K562 (cell line): ENCODE data around the gene CCDC106. TPM values are rescaled to one million over a fixed set of nuclear protein-coding genes. Genes with fewer than 3 reads are reported as not detected.
A peak's percentile ranks its signal among the peaks of the same experiment; 100 is the strongest.

ENCODE experiments used
- ADNP ChIP-seq: fragments of 200-800 bp; sonication (Bioruptor generic); IDR thresholded peaks from 2 replicates; pipeline ENCODE4 v1.6.1; 2016; ENCODE audit warnings: missing genetic modification characterization, missing compliant biosample characterization
- ARHGAP35 ChIP-seq: fragments of 450-650 bp; IDR thresholded peaks from 2 replicates; pipeline ENCODE4 v1.6.1; 2018; ENCODE audit not compliant: partially characterized antibody
- BRD4 ChIP-seq: fragments of 200-600 bp; sonication (generic); IDR thresholded peaks from 2 replicates; pipeline ENCODE4 v1.6.1; 2017; ENCODE audit warnings: inconsistent platforms
- C11orf30 ChIP-seq: fragments of 450-650 bp; IDR thresholded peaks from 2 replicates; pipeline ENCODE4 v1.6.1; 2016; ENCODE audit warnings: low read depth, mild to moderate bottlenecking
- CREM ChIP-seq: IDR thresholded peaks from 2 replicates; pipeline ENCODE4 v1.6.1; 2014; ENCODE audit warnings: antibody characterized with exemption, low read depth
- CTBP1 ChIP-seq: fragments of 450-650 bp; IDR thresholded peaks from 2 replicates; pipeline ENCODE4 v1.6.1; 2016; ENCODE audit warnings: borderline replicate concordance
- ELF2 ChIP-seq: fragments of 250-450 bp; sonication (Bioruptor Pico); IDR thresholded peaks from 2 replicates; pipeline ENCODE4 v1.5.0; 2021; ENCODE audit warnings: mild to moderate bottlenecking
- ELK3 ChIP-seq: fragments of 450-650 bp; formaldehyde crosslinking; IDR thresholded peaks from 2 replicates; pipeline ENCODE4 v1.4.0; 2020; ENCODE audit warnings: mild to moderate bottlenecking
- ETV6 ChIP-seq, 3 experiments: fragments of 150-350 bp in 1 of 3; sonication (generic) in 1 of 3; formaldehyde crosslinking in 1 of 3; IDR thresholded peaks; 2 replicates each; pipeline versions ENCODE4 v1.6.1 to v1.8.0; 2014 to 2022; ENCODE audit warnings: borderline replicate concordance in 2 of 3, low read depth in 2 of 3, antibody characterized with exemption in 1 of 3, low read length in 1 of 3, mild to moderate bottlenecking in 1 of 3, missing genetic modification reagents in 1 of 3
- GABPB2 ChIP-seq: fragments of 250-450 bp; sonication (Bioruptor Pico); conservative IDR thresholded peaks from 2 replicates; pipeline ENCODE4 v1.5.1; 2021; ENCODE audit warnings: mild to moderate bottlenecking
- GTF3C2 ChIP-seq: IDR thresholded peaks from 3 replicates; pipeline ENCODE4 v1.6.1; 2011; ENCODE audit warnings: borderline replicate concordance, mild to moderate bottlenecking, moderate library complexity; ENCODE audit not compliant: insufficient read length; ENCODE audit errors: extremely low read depth
- HIVEP1 ChIP-seq: fragments of 250-450 bp; sonication (Bioruptor Pico); IDR thresholded peaks from 2 replicates; pipeline ENCODE4 v1.4.0; 2020; ENCODE audit warnings: mild to moderate bottlenecking
- HNRNPL ChIP-seq: fragments of 200-400 bp; formaldehyde crosslinking; IDR thresholded peaks from 2 replicates; pipeline ENCODE4 v1.6.1; 2017; ENCODE audit warnings: low read depth, mild to moderate bottlenecking, low read length
- HOXB6 ChIP-seq: fragments of 250-450 bp; sonication (Bioruptor Pico); IDR thresholded peaks from 2 replicates; pipeline ENCODE4 v1.5.1; 2022; ENCODE audit warnings: mild to moderate bottlenecking, borderline replicate concordance
- MED1 ChIP-seq: sonication (generic); formaldehyde crosslinking; IDR thresholded peaks from 2 replicates; pipeline ENCODE4 v1.8.1; 2023; ENCODE audit warnings: missing genetic modification reagents, borderline replicate concordance
- NRF1 ChIP-seq, 2 experiments: fragments of 450-650 bp; IDR thresholded peaks in 1 of 2; conservative IDR thresholded peaks in 1 of 2; 2 replicates each; pipeline ENCODE4 v1.6.1; 2014; ENCODE audit warnings: mild to moderate bottlenecking in 2 of 2
- POLR2B ChIP-seq: fragments of 450-650 bp; IDR thresholded peaks from 2 replicates; pipeline ENCODE4 v1.6.1; 2018; ENCODE audit warnings: low read depth; ENCODE audit not compliant: partially characterized antibody
- SAFB ChIP-seq: fragments of 200-400 bp; formaldehyde crosslinking; IDR thresholded peaks from 2 replicates; pipeline ENCODE4 v1.6.1; 2017; ENCODE audit warnings: low read depth, low read length, borderline replicate concordance
- SMAD4 ChIP-seq: fragments of 250-450 bp; sonication (Bioruptor Pico); conservative IDR thresholded peaks from 2 replicates; pipeline ENCODE4 v1.8.0; 2021; ENCODE audit warnings: inconsistent platforms, mild to moderate bottlenecking, moderate library complexity
- TGIF2 ChIP-seq: sonication (generic); formaldehyde crosslinking; IDR thresholded peaks from 2 replicates; pipeline ENCODE4 v1.8.1; 2022; ENCODE audit warnings: mild to moderate bottlenecking, missing genetic modification reagents, moderate library complexity
- ZC3H11A ChIP-seq: IDR thresholded peaks from 2 replicates; pipeline ENCODE4 v1.6.1; 2012; ENCODE audit warnings: low read depth, low read length, improper control_type of control experiment
- ZKSCAN3 ChIP-seq: fragments of 250-450 bp; sonication (Bioruptor Pico); IDR thresholded peaks from 2 replicates; pipeline ENCODE4 v1.4.0; 2020
- ZNF586 ChIP-seq: fragments of 450-650 bp; formaldehyde crosslinking; conservative IDR thresholded peaks from 2 replicates; pipeline ENCODE4 v1.4.0; 2020; ENCODE audit warnings: mild to moderate bottlenecking, moderate library complexity
- ZNF785 ChIP-seq: fragments of 250-450 bp; sonication (Bioruptor Pico); IDR thresholded peaks from 2 replicates; pipeline ENCODE4 v1.4.0; 2020; ENCODE audit warnings: mild to moderate bottlenecking
- polyA plus RNA-seq, 8 experiments: library from polyadenylated mRNA; depleted of rRNA in 4 of 8; stranded (reverse) in 5 of 8; unstranded in 3 of 8; fragments of >200 nt; fragmentation: Nextera tagmentation in 2 of 8; fragmentation: Illumina TruSeq in 1 of 8; extraction: Ambion mirVana in 2 of 8; extraction: Trizol in 1 of 8; gene quantifications; 2 replicates each; pipeline versions ENCODE4 v1.2.1 to v1.2.3, GENCODE V29; 2011 to 2014; ENCODE audit warnings: inconsistent platforms in 1 of 8, missing spikeins in 1 of 8
- total RNA-seq, 7 experiments: library from RNA; depleted of rRNA in 6 of 7; stranded (reverse); fragments of >200 nt in 6 of 7; fragmentation: Illumina TruSeq in 2 of 7; extraction: Trizol in 2 of 7; gene quantifications; 2 replicates each; pipeline versions ENCODE4 v1.2.1 to v1.2.3, GENCODE V29; 2011 to 2021; ENCODE audit warnings: low replicate concordance in 1 of 7
- TF ChIP-seq, protein P1 (sequence below): sonication (generic); formaldehyde crosslinking; IDR thresholded peaks from 2 replicates; pipeline ENCODE4 v1.8.0; 2022; ENCODE audit warnings: missing genetic modification reagents, mild to moderate bottlenecking, moderate library complexity, borderline replicate concordance

CCDC106 gene
- total and polyA plus RNA-seq, 9 of the 15 experiments (the other 6 are each of a cell fraction or from before 2014, with no cell fraction given), result 0.10 to 27.5 (median 15.0) TPM; not detected in 1

DNA sequence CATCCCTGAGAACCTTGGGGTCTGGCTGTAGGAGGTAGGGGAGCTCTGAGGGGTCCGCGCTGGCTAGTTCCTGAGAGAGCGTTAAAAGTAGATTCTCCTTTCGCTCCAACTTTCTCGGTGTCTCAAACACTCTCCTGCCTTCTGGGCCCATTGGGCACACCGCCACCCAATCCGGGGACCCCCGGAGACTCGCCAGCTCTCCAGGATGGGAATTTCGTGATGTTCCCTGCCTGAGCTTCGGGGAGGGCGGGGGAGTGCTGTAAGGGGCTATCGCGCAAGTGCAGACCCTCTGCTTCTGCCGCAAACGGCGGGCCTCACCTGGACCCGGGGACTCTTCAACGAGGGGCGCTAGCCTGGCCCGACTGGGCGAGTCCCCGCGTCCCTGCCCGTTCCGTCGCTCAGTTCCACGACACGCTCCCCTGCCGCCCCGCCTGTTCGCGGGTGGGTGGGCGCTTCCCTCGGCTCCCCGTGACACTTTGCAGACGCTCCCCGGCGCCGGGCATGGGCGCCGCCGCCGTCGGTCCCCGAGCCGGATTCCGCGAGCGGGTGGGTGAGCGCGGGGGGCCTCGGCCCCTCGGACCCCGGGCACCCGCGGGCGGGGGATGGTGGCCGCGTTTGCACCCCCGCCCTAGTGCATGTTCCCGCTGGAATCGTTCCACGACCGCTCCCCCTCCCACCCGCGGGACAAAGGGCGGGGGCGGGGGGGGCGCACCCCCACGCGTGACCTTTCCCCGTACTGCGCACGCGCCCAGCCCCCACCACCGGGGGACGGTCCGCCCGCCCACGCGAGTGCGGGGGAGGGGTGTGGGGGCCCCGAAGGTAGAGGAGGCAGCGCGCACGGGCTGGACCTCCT, at the start of gene CCDC106 (continued):
- TF ChIP-seq CREM, result 0 out of 2 replicates have a peak, but pooled peaks have one; percentile 4
- peak; percentile 74 for TF ChIP-seq HNRNPL
- no peak for TF ChIP-seq ADNP
- TF ChIP-seq ZC3H11A, result no peak
- no peak for TF ChIP-seq GTF3C2
- TF ChIP-seq ZNF785 (CRISPR knock-in tag), result no peak
- TF ChIP-seq C11orf30, result no peak
- no peak for TF ChIP-seq ZNF586 (CRISPR knock-in tag)
- TF ChIP-seq ETV6 (IDR thresholded peaks at IDR 0.05; ENCODE audit: borderline replicate concordance in 1 of 2, low read depth in 2 of 2, low read length in 1 of 2), result no peak
- TF ChIP-seq ETV6 (CRISPR knock-in tag; IDR thresholded peaks at IDR 0.05; ENCODE audit: borderline replicate concordance), result no peak; the same call in 1 of the 2 replicates
- TF ChIP-seq GABPB2 (CRISPR knock-in tag), result no peak
- no peak for TF ChIP-seq HIVEP1 (CRISPR knock-in tag)
- peak; percentile 87; the same call in 1 of the 2 replicates for TF ChIP-seq TGIF2
- TF ChIP-seq ZKSCAN3, result no peak
- TF ChIP-seq NRF1 (conservative IDR thresholded peaks at IDR 0.05 in 1 of 2, IDR thresholded peaks at IDR 0.05 in 1 of 2), result peak; percentile 79 to 84
- TF ChIP-seq SAFB, result peak; percentile 100
- TF ChIP-seq HOXB6, result no peak
- no peak for TF ChIP-seq ARHGAP35
- TF ChIP-seq BRD4, result no peak
- peak; percentile 57 for TF ChIP-seq SMAD4
- TF ChIP-seq, protein P1, sequence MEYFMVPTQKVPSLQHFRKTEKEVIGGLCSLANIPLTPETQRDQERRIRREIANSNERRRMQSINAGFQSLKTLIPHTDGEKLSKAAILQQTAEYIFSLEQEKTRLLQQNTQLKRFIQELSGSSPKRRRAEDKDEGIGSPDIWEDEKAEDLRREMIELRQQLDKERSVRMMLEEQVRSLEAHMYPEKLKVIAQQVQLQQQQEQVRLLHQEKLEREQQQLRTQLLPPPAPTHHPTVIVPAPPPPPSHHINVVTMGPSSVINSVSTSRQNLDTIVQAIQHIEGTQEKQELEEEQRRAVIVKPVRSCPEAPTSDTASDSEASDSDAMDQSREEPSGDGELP (CRISPR knock-in tag), result peak; percentile 33; the same call in 1 of the 2 replicates
- TF ChIP-seq CTBP1, result peak; percentile 50; the same call in 1 of the 2 replicates
- TF ChIP-seq ELK3 (CRISPR knock-in tag), result no peak
- no peak for TF ChIP-seq ELF2 (CRISPR knock-in tag)
- TF ChIP-seq POLR2B, result no peak
- TF ChIP-seq MED1 (CRISPR knock-in tag), result no peak
